OCI-LY1 (cell line): ENCODE data around the gene TPST2.

ENCODE experiments used
- H2AFZ ChIP-seq: fragments of 200-600 bp; sonication (generic), shearing (Covaris generic); 2 replicates; pipeline ENCODE4 v1.6.0; 2014; ENCODE audit warnings: antibody characterized with exemption, mild to moderate bottlenecking, low read length
- H3F3A ChIP-seq: fragments of 200-600 bp; sonication (generic), shearing (Covaris generic); 2 replicates; pipeline ENCODE4 v1.6.0; 2014; ENCODE audit warnings: mild to moderate bottlenecking, antibody characterized with exemption, low read length, moderate library complexity; ENCODE audit not compliant: insufficient read depth
- H3K27ac ChIP-seq: fragments of 200-600 bp; sonication (generic); 2 replicates; pipeline ENCODE4 v1.5.1; 2014; ENCODE audit warnings: low read length, mixed run types, mild to moderate bottlenecking, low read depth; ENCODE audit not compliant: poor library complexity, severe bottlenecking
- H3K27me3 ChIP-seq: fragments of 200-600 bp; sonication (generic); 2 replicates; pipeline ENCODE4 v1.6.0; 2014; ENCODE audit warnings: antibody characterized with exemption, mild to moderate bottlenecking, low read length, moderate library complexity; ENCODE audit not compliant: insufficient read depth
- H3K36me3 ChIP-seq: fragments of 200-600 bp; sonication (generic); 2 replicates; pipeline ENCODE4 v1.6.1; 2014; ENCODE audit warnings: mild to moderate bottlenecking, antibody characterized with exemption, low read length, moderate library complexity, mixed read lengths; ENCODE audit not compliant: insufficient read depth
- H3K4me1 ChIP-seq: fragments of 200-600 bp; sonication (generic); 2 replicates; pipeline ENCODE4 v1.5.1; 2014; ENCODE audit warnings: mild to moderate bottlenecking, low read length, moderate library complexity; ENCODE audit not compliant: insufficient read depth, severe bottlenecking
- H3K4me2 ChIP-seq: fragments of 200-600 bp; sonication (generic), shearing (Covaris generic); 2 replicates; pipeline ENCODE4 v1.6.1; 2014; ENCODE audit warnings: low read length
- H3K4me3 ChIP-seq: fragments of 200-600 bp; sonication (generic); 2 replicates; pipeline ENCODE4 v1.5.1; 2014; ENCODE audit warnings: low read length, low read depth, mild to moderate bottlenecking, mixed read lengths; ENCODE audit not compliant: poor library complexity, severe bottlenecking
- H3K79me2 ChIP-seq: fragments of 200-600 bp; shearing (Covaris generic); 2 replicates; pipeline ENCODE4 v1.6.1; 2016; ENCODE audit warnings: mixed run types, low read length, mixed read lengths; ENCODE audit not compliant: insufficient read depth
- H3K9ac ChIP-seq: fragments of 200-600 bp; sonication (generic), shearing (Covaris generic); 2 replicates; pipeline ENCODE4 v1.6.1; 2014; ENCODE audit warnings: mild to moderate bottlenecking, low read length, mixed read lengths
- H3K9me2 ChIP-seq: fragments of 200-600 bp; sonication (generic), shearing (Covaris generic); 2 replicates; pipeline ENCODE4 v1.6.1; 2014; ENCODE audit warnings: low read depth, mild to moderate bottlenecking, low read length, mixed read lengths
- H3K9me3 ChIP-seq: fragments of 200-600 bp; shearing (Covaris generic); 2 replicates; pipeline ENCODE4 v1.6.1; 2014; ENCODE audit warnings: low read length, mixed read lengths
- H4K20me1 ChIP-seq: fragments of 200-600 bp; sonication (generic), shearing (Covaris generic); 2 replicates; pipeline ENCODE4 v1.6.0; 2016; ENCODE audit warnings: mild to moderate bottlenecking, low read length; ENCODE audit not compliant: insufficient read depth
- CTCF ChIP-seq: fragments of 200-600 bp; sonication (generic), shearing (Covaris generic); IDR thresholded peaks from 2 replicates; pipeline ENCODE4 v1.5.1; 2017; ENCODE audit warnings: mild to moderate bottlenecking, antibody characterized with exemption, low read length, moderate library complexity, mixed read lengths
- EZH2 ChIP-seq: fragments of 200-600 bp; sonication (generic), shearing (Covaris generic); IDR thresholded peaks from 2 replicates; pipeline ENCODE4 v1.8.0; 2017; ENCODE audit warnings: borderline replicate concordance, mixed run types, mild to moderate bottlenecking, antibody characterized with exemption, low read length, moderate library complexity, mixed read lengths

The TPST2 gene

DNA sequence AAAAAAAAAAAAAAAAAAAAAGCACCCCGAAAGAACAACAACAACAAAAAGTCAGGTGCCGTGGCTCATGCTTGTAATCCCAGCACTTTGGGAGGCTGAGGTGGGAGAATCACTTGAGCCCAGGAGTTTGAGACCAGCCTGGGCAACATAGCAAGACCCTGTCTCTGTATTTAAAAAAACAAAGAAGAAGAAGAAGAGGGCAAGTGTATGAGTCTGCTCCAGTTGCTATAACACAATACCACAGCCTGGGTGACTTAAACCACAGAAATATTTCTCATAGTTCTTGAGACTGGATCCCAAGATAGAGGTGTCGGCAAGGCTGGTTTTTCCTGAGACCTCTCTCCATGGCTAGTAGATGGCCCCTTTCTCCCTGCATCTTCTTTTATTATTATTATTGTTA is 44.3 kb upstream of the TPST2 start:
- Histone ChIP-seq H3K79me2 (no peaks in the 10 kb centered on the region), H4K20me1 (no peaks in the 10 kb centered on the region), H3K27me3 (no peaks in the 10 kb centered on the region; the same call in 1 of the 2 replicates), H3F3A (no peaks in the 10 kb centered on the region), H3K4me1 (no peaks in the 10 kb centered on the region), H3K4me3 (no peak overlapping the region), H3K9me2 (no peaks in the 10 kb centered on the region), H3K4me2 (no peak overlapping the region), H3K9ac (no peak overlapping the region), H3K27ac (no peak overlapping the region), H3K36me3 (no peaks in the 10 kb centered on the region), H2AFZ (no peak overlapping the region), H3K9me3 (peaks cover 5% of the 10 kb centered on the region; the same call in 1 of the 2 replicates)
- TF ChIP-seq CTCF = no peak
- TF ChIP-seq EZH2 = no peak

GRCh38 chr22:26632422-26633155 is 42.7 kb upstream of the TPST2 start:
- no peaks in the 10 kb centered on the region for H3F3A ChIP-seq
- H3K4me2 ChIP-seq = no peak overlapping the region
- no peak overlapping the region for H3K4me3 ChIP-seq
- no peak overlapping the region for H3K9ac ChIP-seq
- no peaks in the 10 kb centered on the region for H3K9me2 ChIP-seq
- no peak overlapping the region for H2AFZ ChIP-seq
- H3K27ac ChIP-seq = no peak overlapping the region
- peaks cover 9% of the 10 kb centered on the region; the same call in 1 of the 2 replicates for H3K9me3 ChIP-seq
- H3K36me3 ChIP-seq = no peaks in the 10 kb centered on the region
- TF ChIP-seq CTCF = no peak
- no peak for TF ChIP-seq EZH2
- no peaks in the 10 kb centered on the region; the same call in 1 of the 2 replicates for H3K27me3 ChIP-seq
- no peaks in the 10 kb centered on the region for H4K20me1 ChIP-seq
- H3K4me1 ChIP-seq = no peaks in the 10 kb centered on the region
- H3K79me2 ChIP-seq = no peaks in the 10 kb centered on the region

GRCh38 chr22:26631282-26631681 is 41.4 kb upstream of the TPST2 start:
- H3K27ac ChIP-seq = no peak overlapping the region
- no peaks in the 10 kb centered on the region for H3K36me3 ChIP-seq

More at GRCh38 chr22:26631282-26631681, 41.4 kb upstream of the TPST2 start:
- no peak overlapping the region for H2AFZ ChIP-seq
- H3K9me3 ChIP-seq = peaks cover 9% of the 10 kb centered on the region; the same call in 1 of the 2 replicates
- H3K4me1 ChIP-seq = no peaks in the 10 kb centered on the region
- no peak overlapping the region for H3K4me2 ChIP-seq
- no peaks in the 10 kb centered on the region for H3K9me2 ChIP-seq
- H4K20me1 ChIP-seq = no peaks in the 10 kb centered on the region
- no peaks in the 10 kb centered on the region for H3K79me2 ChIP-seq
- no peaks in the 10 kb centered on the region; the same call in 1 of the 2 replicates for H3K27me3 ChIP-seq
- H3K4me3 ChIP-seq = no peak overlapping the region
- H3F3A ChIP-seq = no peaks in the 10 kb centered on the region
- TF ChIP-seq CTCF (no peak), EZH2 (no peak)
- H3K9ac ChIP-seq = no peak overlapping the region
